Neural crest cell (in vitro differentiated cells): Measurements from ENCODE around the gene NKX6-2. TPM values are rescaled to one million over a fixed set of nuclear protein-coding genes. Genes with fewer than 3 reads are reported as not detected.
"Not testable (repeated sequence)": the region's sequence is repeated elsewhere in the genome, so short reads cannot be mapped to it uniquely, and the experiment has no call there.

ENCODE experiments used
- DNase-seq: peaks from one replicate; pipeline ENCODE4 v3.0.0; 2021; ENCODE audit warnings: low read depth, mixed read lengths, low spot score
- H3K27ac Mint-ChIP-seq: one replicate; pipeline ENCODE4 v1.8.0; 2021; ENCODE audit warnings: mild to moderate bottlenecking, mixed read lengths; ENCODE audit not compliant: unreplicated experiment
- H3K27me3 Mint-ChIP-seq: 2 replicates; pipeline ENCODE4 v1.8.0; 2021; ENCODE audit warnings: low read depth, mild to moderate bottlenecking, mixed read lengths
- H3K36me3 Mint-ChIP-seq: 2 replicates; pipeline ENCODE4 v1.8.0; 2021; ENCODE audit warnings: low read depth, mild to moderate bottlenecking, mixed read lengths
- H3K4me1 Mint-ChIP-seq: 2 replicates; pipeline ENCODE4 v1.8.0; 2021; ENCODE audit warnings: mixed read lengths
- H3K4me3 Mint-ChIP-seq: one replicate; pipeline ENCODE4 v1.8.0; 2021; ENCODE audit warnings: mild to moderate bottlenecking, mixed read lengths
- H3K9me3 Mint-ChIP-seq: 2 replicates; pipeline ENCODE4 v1.8.0; 2021; ENCODE audit warnings: mixed read lengths
- total RNA-seq: library from RNA; stranded (reverse); gene quantifications from 2 replicates; pipeline ENCODE4 v1.2.1, GENCODE V29; 2021
- TF ChIP-seq, protein P1 (sequence below): fragments of 200-600 bp; sonication (generic); conservative IDR thresholded peaks from 2 replicates; pipeline ENCODE4 v1.5.0; 2021; ENCODE audit warnings: antibody characterized with exemption, mild to moderate bottlenecking

The NKX6-2 gene
- total RNA-seq, 1 donor from 2014 or later: not detected

- H3K9me3 Mint-ChIP-seq: no peaks in the 10 kb centered on the region
Measured at GRCh38 chr10:132826524-132827422, 40.8 kb upstream of the NKX6-2 start.

GRCh38 chr10:132825783-132826523 is 40.0 kb upstream of the NKX6-2 start:
- peaks cover 36% of the 10 kb centered on the region for H3K27me3 Mint-ChIP-seq
- not testable (repeated sequence) for H3K9me3 Mint-ChIP-seq, H3K27ac Mint-ChIP-seq, H3K4me3 Mint-ChIP-seq, DNase-seq, H3K4me1 Mint-ChIP-seq, H3K36me3 Mint-ChIP-seq

More at GRCh38 chr10:132826524-132827422, 40.8 kb upstream of the NKX6-2 start:
- H3K4me3 Mint-ChIP-seq: no peak overlapping the region
- H3K27ac Mint-ChIP-seq: no peak overlapping the region
- peaks cover 3% of the 10 kb centered on the region for H3K36me3 Mint-ChIP-seq
- H3K27me3 Mint-ChIP-seq: peaks cover 44% of the 10 kb centered on the region
- no peak for DNase-seq
- H3K4me1 Mint-ChIP-seq: no peaks in the 10 kb centered on the region
- TF ChIP-seq, protein P1, sequence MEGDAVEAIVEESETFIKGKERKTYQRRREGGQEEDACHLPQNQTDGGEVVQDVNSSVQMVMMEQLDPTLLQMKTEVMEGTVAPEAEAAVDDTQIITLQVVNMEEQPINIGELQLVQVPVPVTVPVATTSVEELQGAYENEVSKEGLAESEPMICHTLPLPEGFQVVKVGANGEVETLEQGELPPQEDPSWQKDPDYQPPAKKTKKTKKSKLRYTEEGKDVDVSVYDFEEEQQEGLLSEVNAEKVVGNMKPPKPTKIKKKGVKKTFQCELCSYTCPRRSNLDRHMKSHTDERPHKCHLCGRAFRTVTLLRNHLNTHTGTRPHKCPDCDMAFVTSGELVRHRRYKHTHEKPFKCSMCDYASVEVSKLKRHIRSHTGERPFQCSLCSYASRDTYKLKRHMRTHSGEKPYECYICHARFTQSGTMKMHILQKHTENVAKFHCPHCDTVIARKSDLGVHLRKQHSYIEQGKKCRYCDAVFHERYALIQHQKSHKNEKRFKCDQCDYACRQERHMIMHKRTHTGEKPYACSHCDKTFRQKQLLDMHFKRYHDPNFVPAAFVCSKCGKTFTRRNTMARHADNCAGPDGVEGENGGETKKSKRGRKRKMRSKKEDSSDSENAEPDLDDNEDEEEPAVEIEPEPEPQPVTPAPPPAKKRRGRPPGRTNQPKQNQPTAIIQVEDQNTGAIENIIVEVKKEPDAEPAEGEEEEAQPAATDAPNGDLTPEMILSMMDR: no peak

DNA sequence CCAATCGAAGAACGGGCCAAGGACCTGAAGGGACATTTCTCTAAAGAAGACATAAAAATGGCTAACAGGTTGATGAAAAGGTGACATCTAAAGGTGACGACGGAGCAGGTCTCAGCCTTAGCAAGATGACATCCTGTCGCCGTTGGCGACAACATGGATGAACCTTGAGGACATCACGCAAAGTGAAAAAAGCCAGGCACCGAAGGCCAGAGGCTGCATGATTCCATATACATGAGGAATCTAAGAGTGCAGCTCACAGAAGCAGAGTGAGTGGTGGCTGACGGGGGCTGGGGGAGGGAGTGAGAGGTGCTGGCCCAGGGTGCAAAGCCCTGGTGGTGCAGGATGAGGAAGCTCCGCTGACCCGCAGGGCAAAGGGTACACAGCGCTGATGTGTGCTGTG is 34.1 kb upstream of the NKX6-2 start:
- Mint-ChIP-seq H3K9me3 (peaks cover 7% of the 10 kb centered on the region), H3K27me3 (peaks cover 45% of the 10 kb centered on the region), H3K36me3 (peaks cover 6% of the 10 kb centered on the region), H3K4me1 (no peaks in the 10 kb centered on the region), H3K27ac (no peak overlapping the region), H3K4me3 (no peak overlapping the region)
- TF ChIP-seq, protein P1: no peak
- no peak for DNase-seq

DNA sequence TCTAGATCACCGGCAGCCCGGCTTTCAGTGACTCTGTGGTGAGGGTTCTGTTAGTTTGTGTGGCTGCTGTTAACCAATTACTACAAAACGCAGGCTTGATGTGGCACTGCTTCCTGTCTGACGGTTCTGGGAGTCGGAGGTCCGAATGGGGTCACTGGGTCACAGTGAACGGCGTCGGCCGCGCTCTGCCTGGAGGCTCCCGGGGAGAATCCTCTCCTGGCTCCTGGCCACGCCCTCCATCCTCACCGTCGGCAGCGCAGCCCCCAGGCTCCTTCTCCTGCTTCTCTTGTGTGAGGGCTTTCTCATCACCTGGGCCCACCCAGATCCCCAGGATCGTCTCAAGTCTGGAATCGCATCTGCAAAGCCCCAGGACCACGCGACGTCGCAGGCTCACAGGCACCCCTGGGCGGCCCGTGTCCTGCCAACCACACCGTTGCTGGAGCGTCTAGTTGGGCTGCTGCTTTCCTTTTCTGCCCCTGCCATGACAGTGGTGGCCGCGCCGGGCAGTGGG is 31.8 kb upstream of the NKX6-2 start:
- TF ChIP-seq, protein P1: no peak
- peaks cover 45% of the 10 kb centered on the region for H3K27me3 Mint-ChIP-seq
- DNase-seq: no peak
- H3K4me3 Mint-ChIP-seq: no peak overlapping the region
- no peak overlapping the region for H3K27ac Mint-ChIP-seq
- peaks cover 7% of the 10 kb centered on the region for H3K9me3 Mint-ChIP-seq
- H3K4me1 Mint-ChIP-seq: no peaks in the 10 kb centered on the region
- peaks cover 6% of the 10 kb centered on the region for H3K36me3 Mint-ChIP-seq

- H3K9me3 Mint-ChIP-seq: peaks cover 7% of the 10 kb centered on the region
- peaks cover 6% of the 10 kb centered on the region for H3K36me3 Mint-ChIP-seq
- no peak for DNase-seq
- no peak overlapping the region for H3K4me3 Mint-ChIP-seq
- H3K27ac Mint-ChIP-seq: no peak overlapping the region
- peaks cover 45% of the 10 kb centered on the region for H3K27me3 Mint-ChIP-seq
- no peaks in the 10 kb centered on the region for H3K4me1 Mint-ChIP-seq
- TF ChIP-seq, protein P1: no peak
Measured at GRCh38 chr10:132816718-132817117, 30.8 kb upstream of the NKX6-2 start.
